Measurements from ENCODE around the gene PCDH12. TPM values are rescaled to one million over a fixed set of nuclear protein-coding genes. Genes with fewer than 3 reads are reported as not detected.

The PCDH12 gene
- total and polyA plus RNA-seq, 2 of the 8 experiments (the other 6 are each of a cell fraction or from before 2014, with no cell fraction given), result 0.06 to 0.17 TPM

- TF ChIP-seq, protein P1, sequence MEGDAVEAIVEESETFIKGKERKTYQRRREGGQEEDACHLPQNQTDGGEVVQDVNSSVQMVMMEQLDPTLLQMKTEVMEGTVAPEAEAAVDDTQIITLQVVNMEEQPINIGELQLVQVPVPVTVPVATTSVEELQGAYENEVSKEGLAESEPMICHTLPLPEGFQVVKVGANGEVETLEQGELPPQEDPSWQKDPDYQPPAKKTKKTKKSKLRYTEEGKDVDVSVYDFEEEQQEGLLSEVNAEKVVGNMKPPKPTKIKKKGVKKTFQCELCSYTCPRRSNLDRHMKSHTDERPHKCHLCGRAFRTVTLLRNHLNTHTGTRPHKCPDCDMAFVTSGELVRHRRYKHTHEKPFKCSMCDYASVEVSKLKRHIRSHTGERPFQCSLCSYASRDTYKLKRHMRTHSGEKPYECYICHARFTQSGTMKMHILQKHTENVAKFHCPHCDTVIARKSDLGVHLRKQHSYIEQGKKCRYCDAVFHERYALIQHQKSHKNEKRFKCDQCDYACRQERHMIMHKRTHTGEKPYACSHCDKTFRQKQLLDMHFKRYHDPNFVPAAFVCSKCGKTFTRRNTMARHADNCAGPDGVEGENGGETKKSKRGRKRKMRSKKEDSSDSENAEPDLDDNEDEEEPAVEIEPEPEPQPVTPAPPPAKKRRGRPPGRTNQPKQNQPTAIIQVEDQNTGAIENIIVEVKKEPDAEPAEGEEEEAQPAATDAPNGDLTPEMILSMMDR (IDR thresholded peaks at IDR 0.05; ENCODE audit: control extremely low read depth in 1 of 3, insufficient read depth in 1 of 3, low read depth in 1 of 3, low read length in 3 of 3), result peak in 2 of 3 experiments; percentile 12 to 13; a peak in 3 of 4 replicates
- TF ChIP-seq EP300 (IDR thresholded peaks at IDR 0.05; ENCODE audit: borderline replicate concordance in 1 of 2, low read depth in 2 of 2, low read length in 2 of 2), result 0 out of 3 replicates have a peak, but pooled peaks of 1 of the 2 experiments have one; percentile 21
- no peak for TF ChIP-seq CBX8 (IDR thresholded peaks at IDR 0.05; ENCODE audit: borderline replicate concordance, low read depth, low read length)
- TF ChIP-seq ATF3 (IDR thresholded peaks at IDR 0.05; ENCODE audit: insufficient read depth, low read depth, low read length), result peak; percentile 36; the same call in 1 of the 2 replicates
- TF ChIP-seq JUN (IDR thresholded peaks at IDR 0.05; ENCODE audit: low read depth, low read length), result no peak
- TF ChIP-seq CREB1 (IDR thresholded peaks at IDR 0.05), result 0 out of 2 replicates have a peak, but pooled peaks have one; percentile 26
- TF ChIP-seq SP4 (IDR thresholded peaks at IDR 0.05; ENCODE audit: low read length), result no peak
- TF ChIP-seq ASH2L (IDR thresholded peaks at IDR 0.05; ENCODE audit: low read length), result peak; percentile 48
Observed at GRCh38 chr5:141914199-141914743, 43.7 kb downstream of the PCDH12 start (continued).
